MM.1S (cell line): Measurements from ENCODE around the gene NCR2.

Experiments
- DNase-seq: peaks from one replicate; pipeline ENCODE4 v3.0.0-alpha.2; 2015
- H2AFZ ChIP-seq: fragments of 300-600 bp; sonication (generic); 2 replicates; pipeline ENCODE4 v1.6.0; 2016; ENCODE audit warnings: antibody characterized with exemption, low read length
- H3F3A ChIP-seq: fragments of 300-600 bp; sonication (generic); 2 replicates; pipeline ENCODE4 v1.6.1; 2016; ENCODE audit warnings: mild to moderate bottlenecking, antibody characterized with exemption, low read length, moderate library complexity, mixed read lengths; ENCODE audit not compliant: insufficient read depth
- H3K27ac ChIP-seq: fragments of 300-600 bp; sonication (generic); 2 replicates; pipeline ENCODE4 v1.5.1; 2016; ENCODE audit warnings: mild to moderate bottlenecking, low read length
- H3K27me3 ChIP-seq: fragments of 300-600 bp; sonication (generic); replicated peaks from 2 replicates; pipeline ENCODE4 v1.6.0; 2016; ENCODE audit warnings: low read length; ENCODE audit not compliant: insufficient read depth
- H3K36me3 ChIP-seq: fragments of 300-600 bp; sonication (generic); replicated peaks from 2 replicates; pipeline ENCODE4 v1.6.1; 2016; ENCODE audit warnings: mild to moderate bottlenecking, low read length, mixed read lengths; ENCODE audit not compliant: insufficient read depth
- H3K4me1 ChIP-seq: fragments of 300-600 bp; sonication (generic); 2 replicates; pipeline ENCODE4 v1.6.1; 2016; ENCODE audit warnings: low read length, mixed read lengths
- H3K4me2 ChIP-seq: fragments of 300-600 bp; sonication (generic); 2 replicates; pipeline ENCODE4 v1.6.0; 2016; ENCODE audit warnings: low read depth, low read length
- H3K4me3 ChIP-seq: fragments of 300-600 bp; sonication (generic); 2 replicates; pipeline ENCODE4 v1.5.1; 2016; ENCODE audit warnings: low read length, mixed read lengths
- H3K79me2 ChIP-seq: fragments of 300-600 bp; sonication (generic); 2 replicates; pipeline ENCODE4 v1.6.1; 2016; ENCODE audit warnings: mixed run types, low read length, mixed read lengths
- H3K9ac ChIP-seq: fragments of 300-600 bp; sonication (generic); 2 replicates; pipeline ENCODE4 v1.6.1; 2016; ENCODE audit warnings: low read length, mixed read lengths
- H3K9me2 ChIP-seq: fragments of 300-600 bp; sonication (generic); replicated peaks from 2 replicates; pipeline ENCODE4 v1.6.1; 2016; ENCODE audit warnings: mild to moderate bottlenecking, low read length, mixed read lengths; ENCODE audit not compliant: insufficient read depth
- H3K9me3 ChIP-seq: fragments of 300-600 bp; sonication (generic); replicated peaks from 2 replicates; pipeline ENCODE4 v1.6.1; 2016; ENCODE audit warnings: mild to moderate bottlenecking, low read length, mixed read lengths; ENCODE audit not compliant: insufficient read depth
- H4K20me1 ChIP-seq: fragments of 300-600 bp; sonication (generic); 2 replicates; pipeline ENCODE4 v1.6.1; 2016; ENCODE audit warnings: mild to moderate bottlenecking, low read length, moderate library complexity, mixed read lengths; ENCODE audit not compliant: insufficient read depth
- CTCF ChIP-seq: fragments of 300-600 bp; sonication (generic); IDR thresholded peaks from 2 replicates; pipeline ENCODE4 v1.5.1; 2016; ENCODE audit warnings: antibody characterized with exemption, low read length, mixed read lengths
- EZH2 ChIP-seq: fragments of 300-600 bp; sonication (generic); optimal IDR thresholded peaks from 2 replicates; pipeline ENCODE3; 2017; ENCODE audit warnings: low read depth, mild to moderate bottlenecking, antibody characterized with exemption, low read length, mixed read lengths
- EZH2phosphoT487 ChIP-seq: fragments of 300-600 bp; sonication (generic); IDR thresholded peaks from 2 replicates; pipeline ENCODE4 v1.6.1; 2018; ENCODE audit warnings: antibody characterized with exemption, low read length

The NCR2 gene

GRCh38 chr6:41318261-41318653 lies 17.2 kb upstream of the NCR2 start:
- peak overlapping the region; percentile 65 for H2AFZ ChIP-seq
- no peak for DNase-seq
- H3K9ac ChIP-seq, result peak overlapping the region; percentile 47; the same call in 1 of the 2 replicates

GRCh38 chr6:41318654-41319565 lies 16.5 kb upstream of the NCR2 start:
- peak overlapping the region; percentile 65 for H2AFZ ChIP-seq
- H3K79me2 ChIP-seq, result no peaks in the 10 kb centered on the region
- peak; percentile 88 for DNase-seq
- TF ChIP-seq CTCF (peak; percentile 99), EZH2 (no peak)
- H3K36me3 ChIP-seq, result no peaks in the 10 kb centered on the region
- no peaks in the 10 kb centered on the region for H3K9me3 ChIP-seq
- H3K9ac ChIP-seq, result peak overlapping the region; percentile 47; the same call in 1 of the 2 replicates
- H3K9me2 ChIP-seq, result no peaks in the 10 kb centered on the region
- no peaks in the 10 kb centered on the region for H4K20me1 ChIP-seq
- H3K27ac ChIP-seq, result no peak overlapping the region
- no peaks in the 10 kb centered on the region for H3K4me1 ChIP-seq
- peak overlapping the region; percentile 64 for H3K4me3 ChIP-seq
- no peaks in the 10 kb centered on the region for H3K27me3 ChIP-seq
- peak overlapping the region; percentile 87 for H3K4me2 ChIP-seq
- H3F3A ChIP-seq, result no peaks in the 10 kb centered on the region

More at GRCh38 chr6:41318261-41318653, 17.2 kb upstream of the NCR2 start:
- H3K27me3 ChIP-seq, result no peaks in the 10 kb centered on the region
- peak overlapping the region; percentile 87 for H3K4me2 ChIP-seq
- H4K20me1 ChIP-seq, result no peaks in the 10 kb centered on the region
- H3F3A ChIP-seq, result no peaks in the 10 kb centered on the region
- no peaks in the 10 kb centered on the region for H3K79me2 ChIP-seq
- H3K9me3 ChIP-seq, result no peaks in the 10 kb centered on the region
- no peaks in the 10 kb centered on the region for H3K36me3 ChIP-seq
- H3K27ac ChIP-seq, result no peak overlapping the region
- no peaks in the 10 kb centered on the region for H3K9me2 ChIP-seq
- no peaks in the 10 kb centered on the region for H3K4me1 ChIP-seq
- TF ChIP-seq EZH2phosphoT487, result no peak
- TF ChIP-seq CTCF, result no peak
- no peak for TF ChIP-seq EZH2
- H3K4me3 ChIP-seq, result peak overlapping the region; percentile 64

- Histone ChIP-seq H3K27me3 (no peaks in the 10 kb centered on the region), H3K9me2 (no peaks in the 10 kb centered on the region), H3K4me1 (no peaks in the 10 kb centered on the region), H3F3A (no peaks in the 10 kb centered on the region), H3K4me3 (no peak overlapping the region), H3K79me2 (no peaks in the 10 kb centered on the region), H3K4me2 (no peak overlapping the region), H3K9ac (no peak overlapping the region), H3K36me3 (no peaks in the 10 kb centered on the region), H4K20me1 (no peaks in the 10 kb centered on the region), H3K9me3 (no peaks in the 10 kb centered on the region), H2AFZ (no peak overlapping the region), H3K27ac (no peak overlapping the region)
- no peak for DNase-seq
- no peak for TF ChIP-seq EZH2phosphoT487
- TF ChIP-seq EZH2, result no peak
- no peak for TF ChIP-seq CTCF
Measured at GRCh38 chr6:41321183-41321582, 14.2 kb upstream of the NCR2 start.
